Sigmoid colon (tissue), 7 donors: ENCODE data around the gene SYNGR3. TPM values are rescaled to one million over a fixed set of nuclear protein-coding genes. Genes with fewer than 3 reads are reported as not detected.

ENCODE experiments used
- DNase-seq: peaks from one replicate; pipeline ENCODE4 v3.0.0-alpha.2; 2019
- H3K27ac ChIP-seq, 4 donors: fragments of 200-600 bp; sonication (generic); one replicate each; pipeline ENCODE4 v1.5.1; 2016 to 2019; ENCODE audit warnings: mild to moderate bottlenecking in 1 of 4
- H3K27me3 ChIP-seq, 3 donors: fragments of 200-600 bp; sonication (generic); one replicate each; pipeline ENCODE4 v1.5.1; 2019; ENCODE audit warnings: mild to moderate bottlenecking in 1 of 3
- H3K36me3 ChIP-seq, 4 donors: fragments of 200-600 bp; sonication (generic); one replicate each; pipeline ENCODE4 v1.5.1; 2016 to 2019
- H3K4me1 ChIP-seq, 4 donors: fragments of 200-600 bp; sonication (generic); one replicate each; pipeline ENCODE4 v1.5.1; 2017 to 2019
- H3K4me3 ChIP-seq, 4 donors: fragments of 200-600 bp; sonication (generic); one replicate each; pipeline ENCODE4 v1.5.1; 2017 to 2019; ENCODE audit warnings: mild to moderate bottlenecking in 2 of 4, moderate library complexity in 1 of 4
- H3K9me3 ChIP-seq, 4 donors: fragments of 200-600 bp in 3 of 4; sonication (generic) in 3 of 4; one replicate each; pipeline versions ENCODE4 v1.5.1 to v1.6.1; 2013 to 2019
- CTCF ChIP-seq, 4 experiments: fragments of 450-650 bp in 3 of 4; fragments of 200-600 bp in 1 of 4; IDR thresholded peaks; one replicate each; pipeline ENCODE4 v1.5.1; 2016 to 2019; ENCODE audit warnings: antibody characterized with exemption in 4 of 4, mild to moderate bottlenecking in 3 of 4, moderate library complexity in 2 of 4
- EP300 ChIP-seq, 4 donors: sonication (generic); formaldehyde crosslinking; IDR thresholded peaks; one replicate each; pipeline ENCODE4 v1.6.1; 2017; ENCODE audit warnings: antibody characterized with exemption in 4 of 4
- POLR2A ChIP-seq, 2 donors: fragments of 450-650 bp; IDR thresholded peaks; one replicate each; pipeline ENCODE4 v1.6.1; 2016; ENCODE audit warnings: antibody characterized with exemption in 2 of 2, mild to moderate bottlenecking in 2 of 2, moderate library complexity in 2 of 2
- POLR2AphosphoS5 ChIP-seq, 4 donors: sonication (generic); formaldehyde crosslinking; IDR thresholded peaks; one replicate each; pipeline ENCODE4 v1.6.1; 2017; ENCODE audit warnings: antibody characterized with exemption in 4 of 4
- WGBS, 2 donors: extraction: QIAGEN DNeasy Blood & Tissue Kit; methylation state at CpG; one replicate each; pipeline ENCODE4 v1.1.7; 2013; 5-methylcytosine and 5-hydroxymethylcytosine counted together
- intact Hi-C: fragments of 100-400 bp; cut with DNase I; formaldehyde crosslinking; loops from one replicate; pipeline ENCODE4 v1.15.1; 2023
- polyA plus RNA-seq, 3 donors: library from polyadenylated mRNA; stranded (reverse); fragments of 200-250 nt; gene quantifications; one replicate each; pipeline ENCODE4 v1.2.3, GENCODE V29; 2013
- total RNA-seq, 4 donors: library from RNA; depleted of rRNA; stranded (reverse); fragments of >200 nt; gene quantifications; one replicate each; pipeline ENCODE4 v1.1.0, GENCODE V29; 2016
- donor health status: healthy with polysubstance abuse.
- donor health status: Bipolar disorder and iron deficiency.
- donor health status: healthy.

Gene SYNGR3
- total and polyA plus RNA-seq, 7 donors = 0.60 to 8.3 (median 4.0) TPM

- Histone ChIP-seq H3K27me3 (peaks cover 28 to 50% (median 40%) of the 10 kb centered on the region in 3 donors), H3K4me3 (peak overlapping the region; percentile 49 to 95 (median 80)), H3K4me1 (peaks cover 0 to 31% (median 20%) of the 10 kb centered on the region in 4 donors), H3K9me3 (no peaks in the 10 kb centered on the region), H3K36me3 (peaks cover 6 to 17% (median 10%) of the 10 kb centered on the region in 4 donors), H3K27ac (peak overlapping the region; percentile 76 to 83 (median 81))
- TF ChIP-seq EP300 (IDR thresholded peaks at IDR 0.05) (no peak), POLR2AphosphoS5 (IDR thresholded peaks at IDR 0.05) (no peak), POLR2A (IDR thresholded peaks at IDR 0.05) (no peak)
- DNase-seq = no peak
- intact Hi-C loops = no loop called here
- WGBS, 2 donors = 4 to 12% methylated on average over 58 of the region's 58 CpGs
These were observed 5.2 kb upstream of the SYNGR3 start for GRCh38 chr16:1984347-1985225.

- 48 to 82% methylated on average over 14 of the region's 14 CpGs for WGBS, 2 donors
- peak overlapping the region in 1 of 4 donors; percentile 94 for H3K4me3 ChIP-seq
- intact Hi-C loops = no loop called here
- DNase-seq = no peak
- TF ChIP-seq EP300 (IDR thresholded peaks at IDR 0.05) = no peak
- peak in 1 of 2 donors; percentile 41 for TF ChIP-seq POLR2A (IDR thresholded peaks at IDR 0.05)
- H3K27me3 ChIP-seq = peaks cover 28 to 49% (median 39%) of the 10 kb centered on the region in 3 donors
- H3K36me3 ChIP-seq = peaks cover 6 to 17% (median 10%) of the 10 kb centered on the region in 4 donors
- no peaks in the 10 kb centered on the region for H3K9me3 ChIP-seq
- H3K27ac ChIP-seq = no peak overlapping the region
- peaks cover 0 to 38% (median 27%) of the 10 kb centered on the region in 4 donors for H3K4me1 ChIP-seq
These were observed 4.2 kb upstream of the SYNGR3 start for GRCh38 chr16:1985466-1986150.

GRCh38 chr16:1987198-1987597, 2.6 kb upstream of the SYNGR3 start:
- no peak overlapping the region for H3K4me3 ChIP-seq
- peaks cover 34 to 49% (median 41%) of the 10 kb centered on the region in 3 donors for H3K27me3 ChIP-seq
- peaks cover 6 to 17% (median 10%) of the 10 kb centered on the region in 4 donors for H3K36me3 ChIP-seq
- DNase-seq = no peak
- WGBS, 2 donors = 94% methylated on average over 10 of the region's 10 CpGs
- intact Hi-C loops = no loop called here
- H3K4me1 ChIP-seq = peaks cover 0 to 54% (median 41%) of the 10 kb centered on the region in 4 donors
- H3K27ac ChIP-seq = no peak overlapping the region
- no peak for TF ChIP-seq EP300 (IDR thresholded peaks at IDR 0.05)
- no peak for TF ChIP-seq CTCF (IDR thresholded peaks at IDR 0.05)
- no peak for TF ChIP-seq POLR2A (IDR thresholded peaks at IDR 0.05)
- TF ChIP-seq POLR2AphosphoS5 (IDR thresholded peaks at IDR 0.05) = no peak
- H3K9me3 ChIP-seq = no peaks in the 10 kb centered on the region

- no peak for DNase-seq
- peaks cover 37 to 50% (median 49%) of the 10 kb centered on the region in 3 donors for H3K27me3 ChIP-seq
- TF ChIP-seq EP300 (IDR thresholded peaks at IDR 0.05) = no peak
- TF ChIP-seq POLR2AphosphoS5 (IDR thresholded peaks at IDR 0.05) = no peak
- no peak for TF ChIP-seq CTCF (IDR thresholded peaks at IDR 0.05)
- no peak for TF ChIP-seq POLR2A (IDR thresholded peaks at IDR 0.05)
- peaks cover 6 to 17% (median 10%) of the 10 kb centered on the region in 4 donors for H3K36me3 ChIP-seq
- intact Hi-C loops = no loop called here
- no peak overlapping the region for H3K27ac ChIP-seq
- no peak overlapping the region for H3K4me3 ChIP-seq
- H3K4me1 ChIP-seq = peaks cover 0 to 39% (median 33%) of the 10 kb centered on the region in 4 donors
- H3K9me3 ChIP-seq = no peaks in the 10 kb centered on the region
- WGBS, 2 donors = 2 to 3% methylated on average over 25 of the region's 25 CpGs
These were observed 256 bp downstream of the SYNGR3 start for GRCh38 chr16:1990101-1990350.

GRCh38 chr16:1990351-1991134, 773 bp downstream of the SYNGR3 start:
- no peak overlapping the region for H3K4me3 ChIP-seq
- H3K4me1 ChIP-seq = peaks cover 0 to 33% (median 28%) of the 10 kb centered on the region in 4 donors
- peaks cover 6 to 15% (median 10%) of the 10 kb centered on the region in 4 donors for H3K36me3 ChIP-seq
- 2% methylated on average over 50 of the region's 50 CpGs for WGBS, 2 donors
- H3K9me3 ChIP-seq = no peaks in the 10 kb centered on the region
- peaks cover 37 to 50% (median 49%) of the 10 kb centered on the region in 3 donors for H3K27me3 ChIP-seq
- H3K27ac ChIP-seq = no peak overlapping the region
- peak in 1 of 2 donors; percentile 33 for TF ChIP-seq POLR2A (IDR thresholded peaks at IDR 0.05)
- TF ChIP-seq POLR2AphosphoS5 (IDR thresholded peaks at IDR 0.05) = no peak
- intact Hi-C loops = no loop called here
- DNase-seq = no peak
